Mesendoderm (in vitro differentiated cells): ENCODE measurements around the gene TK1.

Experiments used
- DNase-seq: peaks from one replicate; pipeline ENCODE4 v3.0.0; 2013
- H2AK5ac ChIP-seq: 2 replicates; pipeline ENCODE4 v1.6.1; 2013; ENCODE audit warnings: low read length, inconsistent platforms
- H2BK120ac ChIP-seq: 2 replicates; pipeline ENCODE4 v1.6.1; 2013; ENCODE audit warnings: low read depth, mild to moderate bottlenecking, low read length, moderate library complexity, mixed read lengths
- H2BK15ac ChIP-seq: replicated peaks from 2 replicates; pipeline ENCODE4 v1.6.1; 2013; ENCODE audit warnings: low read depth, mild to moderate bottlenecking, moderate library complexity
- H2BK5ac ChIP-seq: 2 replicates; pipeline ENCODE4 v1.6.1; 2013; ENCODE audit warnings: low read length, inconsistent platforms
- H3K18ac ChIP-seq: 2 replicates; pipeline ENCODE4 v1.6.1; 2013; ENCODE audit warnings: mild to moderate bottlenecking, low read length, mixed read lengths
- H3K23ac ChIP-seq: one replicate; pipeline ENCODE4 v1.6.1; 2013; ENCODE audit warnings: low read length
- H3K27ac ChIP-seq: 2 replicates; pipeline ENCODE4 v1.5.1; 2013; ENCODE audit warnings: low read depth, mild to moderate bottlenecking, inconsistent platforms, low read length, moderate library complexity
- H3K27me3 ChIP-seq: 2 replicates; pipeline ENCODE4 v1.6.1; 2013; ENCODE audit warnings: low read length, control low read depth, mild to moderate bottlenecking, inconsistent platforms; ENCODE audit not compliant: insufficient read depth, poor library complexity
- H3K36me3 ChIP-seq: 2 replicates; pipeline ENCODE4 v1.6.1; 2013; ENCODE audit warnings: low read length, inconsistent platforms; ENCODE audit not compliant: control insufficient read depth, insufficient read depth
- H3K4ac ChIP-seq: one replicate; pipeline ENCODE4 v1.6.1; 2013; ENCODE audit warnings: low read depth, mild to moderate bottlenecking, low read length, moderate library complexity
- H3K4me1 ChIP-seq: 2 replicates; pipeline ENCODE4 v1.6.1; 2013; ENCODE audit warnings: low read depth, low read length, inconsistent platforms; ENCODE audit not compliant: control insufficient read depth
- H3K4me2 ChIP-seq: 2 replicates; pipeline ENCODE4 v1.6.1; 2013; ENCODE audit warnings: low read length
- H3K4me3 ChIP-seq: 2 replicates; pipeline ENCODE4 v1.5.1; 2013; ENCODE audit warnings: mild to moderate bottlenecking, low read length
- H3K56ac ChIP-seq: one replicate; pipeline ENCODE4 v1.6.1; 2013; ENCODE audit warnings: low read length
- H3K79me1 ChIP-seq: 2 replicates; pipeline ENCODE4 v1.6.1; 2013; ENCODE audit warnings: low read length, inconsistent platforms
- H3K79me2 ChIP-seq: 2 replicates; pipeline ENCODE4 v1.6.1; 2013; ENCODE audit warnings: mild to moderate bottlenecking, low read length; ENCODE audit not compliant: control insufficient read depth, insufficient read depth
- H3K9ac ChIP-seq: 2 replicates; pipeline ENCODE4 v1.6.1; 2013; ENCODE audit warnings: low read length, inconsistent platforms
- H4K5ac ChIP-seq: one replicate; pipeline ENCODE4 v1.6.1; 2013; ENCODE audit warnings: low read length
- H4K8ac ChIP-seq: one replicate; pipeline ENCODE4 v1.6.1; 2013; ENCODE audit warnings: low read depth, mild to moderate bottlenecking, control low read depth, low read length, moderate library complexity
- WGBS: extraction: QIAGEN DNeasy Blood & Tissue Kit; methylation state at CpG from one replicate; pipeline ENCODE4 v1.1.7; 2013; ENCODE audit warnings: low lambda C conversion rate, missing lambda C conversion rate; ENCODE audit not compliant: insufficient coverage; ENCODE audit errors: extremely low coverage; 5-methylcytosine and 5-hydroxymethylcytosine counted together

The TK1 gene

GRCh38 chr17:78232859-78233173 lies 46.0 kb upstream of the TK1 start:
- H2BK5ac ChIP-seq, result no peak overlapping the region

GRCh38 chr17:78231991-78232858 lies 45.4 kb upstream of the TK1 start:
- Histone ChIP-seq H4K5ac (no peak overlapping the region), H3K56ac (peak overlapping the region; percentile 34), H3K23ac (no peak overlapping the region), H2BK5ac (no peak overlapping the region), H3K4me1 (no peaks in the 10 kb centered on the region), H2BK120ac (no peak overlapping the region), H3K79me1 (no peaks in the 10 kb centered on the region), H3K27ac (no peak overlapping the region), H3K36me3 (no peaks in the 10 kb centered on the region), H3K27me3 (peaks cover 8% of the 10 kb centered on the region), H3K79me2 (no peaks in the 10 kb centered on the region), H3K4me2 (no peak overlapping the region), H3K9ac (peak overlapping the region; percentile 36), H4K8ac (no peak overlapping the region), H2BK15ac (no peak overlapping the region), H3K4me3 (peak overlapping the region; percentile 11), H3K18ac (no peak overlapping the region), H2AK5ac (no peak overlapping the region), H3K4ac (no peak overlapping the region)
- DNase-seq, result peak; percentile 47
- WGBS, result no CpG with 5 or more reads among the region's 55 CpGs

More at GRCh38 chr17:78232859-78233173, 46.0 kb upstream of the TK1 start:
- H3K23ac ChIP-seq, result no peak overlapping the region
- no peak overlapping the region for H2AK5ac ChIP-seq
- H2BK15ac ChIP-seq, result no peak overlapping the region
- no peak overlapping the region for H3K4ac ChIP-seq
- no peak overlapping the region for H3K27ac ChIP-seq
- no CpG with 5 or more reads among the region's 2 CpGs for WGBS
- peaks cover 8% of the 10 kb centered on the region for H3K27me3 ChIP-seq
- H2BK120ac ChIP-seq, result no peak overlapping the region
- H3K79me1 ChIP-seq, result no peaks in the 10 kb centered on the region
- no peak overlapping the region for H4K8ac ChIP-seq
- no peak overlapping the region for H3K9ac ChIP-seq
- no peak overlapping the region for H3K4me3 ChIP-seq
- no peak overlapping the region for H4K5ac ChIP-seq
- no peaks in the 10 kb centered on the region for H3K36me3 ChIP-seq
- H3K4me1 ChIP-seq, result no peaks in the 10 kb centered on the region
- DNase-seq, result no peak
- no peak overlapping the region for H3K18ac ChIP-seq
- no peak overlapping the region for H3K4me2 ChIP-seq
- no peak overlapping the region for H3K56ac ChIP-seq
- no peaks in the 10 kb centered on the region for H3K79me2 ChIP-seq

- Histone ChIP-seq H2AK5ac (no peak within 1 kb of the TSS), H3K23ac (peak within 1 kb of the TSS; percentile 45), H3K36me3 (no peaks in the 10 kb centered on the region), H2BK5ac (no peak within 1 kb of the TSS), H2BK15ac (no peak within 1 kb of the TSS), H4K5ac (no peak within 1 kb of the TSS), H3K27ac (no peak within 1 kb of the TSS), H3K79me1 (no peaks in the 10 kb centered on the region), H3K56ac (peak within 1 kb of the TSS; percentile 73), H3K27me3 (peaks cover 8% of the 10 kb centered on the region), H2BK120ac (no peak within 1 kb of the TSS), H3K4me2 (peak within 1 kb of the TSS; percentile 58), H3K4me1 (no peaks in the 10 kb centered on the region), H3K18ac (no peak within 1 kb of the TSS), H3K4me3 (peak within 1 kb of the TSS; percentile 11), H3K4ac (no peak within 1 kb of the TSS), H3K9ac (peak within 1 kb of the TSS; percentile 36), H4K8ac (no peak within 1 kb of the TSS), H3K79me2 (no peaks in the 10 kb centered on the region)
- no CpG with 5 or more reads among the region's 52 CpGs for WGBS
- DNase-seq, result no peak
Measured at GRCh38 chr17:78230996-78231935, 44.4 kb upstream of the TK1 start, which contains the start of gene TMEM235. Gene TMEM235, plus strand, starts transcription at chr17:78231631. Its CDS starts 393 bp downstream, at chr17:78232024.

GRCh38 chr17:78230252-78230962 lies 43.6 kb upstream of the TK1 start:
- DNase-seq, result no peak
- Histone ChIP-seq H3K4me3 (no peak overlapping the region), H3K18ac (no peak overlapping the region), H3K27me3 (peaks cover 8% of the 10 kb centered on the region), H3K79me2 (no peaks in the 10 kb centered on the region), H4K5ac (no peak overlapping the region), H3K9ac (no peak overlapping the region), H3K36me3 (no peaks in the 10 kb centered on the region), H3K4me2 (no peak overlapping the region), H3K79me1 (no peaks in the 10 kb centered on the region), H2BK5ac (no peak overlapping the region), H3K23ac (no peak overlapping the region), H4K8ac (no peak overlapping the region), H3K4ac (no peak overlapping the region), H3K27ac (no peak overlapping the region), H3K4me1 (no peaks in the 10 kb centered on the region), H2BK15ac (no peak overlapping the region), H2BK120ac (no peak overlapping the region), H2AK5ac (no peak overlapping the region), H3K56ac (no peak overlapping the region)
- no CpG with 5 or more reads among the region's 13 CpGs for WGBS

GRCh38 chr17:78228176-78228575 lies 41.3 kb upstream of the TK1 start:
- Histone ChIP-seq H3K36me3 (peaks cover 2% of the 10 kb centered on the region), H3K18ac (no peak overlapping the region), H3K27ac (no peak overlapping the region), H3K23ac (no peak overlapping the region), H3K4me2 (no peak overlapping the region), H3K79me2 (no peaks in the 10 kb centered on the region), H2BK15ac (no peak overlapping the region), H3K4ac (no peak overlapping the region), H3K4me1 (no peaks in the 10 kb centered on the region), H3K9ac (no peak overlapping the region), H3K79me1 (no peaks in the 10 kb centered on the region), H4K8ac (no peak overlapping the region), H4K5ac (no peak overlapping the region), H3K56ac (no peak overlapping the region), H3K27me3 (peaks cover 8% of the 10 kb centered on the region), H3K4me3 (no peak overlapping the region), H2AK5ac (no peak overlapping the region), H2BK120ac (no peak overlapping the region), H2BK5ac (no peak overlapping the region)
- no peak for DNase-seq
- no CpG with 5 or more reads among the region's 4 CpGs for WGBS
